MM.1S (cell line): Measurements from ENCODE around the gene B4GALNT3.

Experiments used
- EZH2 ChIP-seq: fragments of 300-600 bp; sonication (generic); optimal IDR thresholded peaks from 2 replicates; pipeline ENCODE3; 2017; ENCODE audit warnings: low read depth, mild to moderate bottlenecking, antibody characterized with exemption, low read length, mixed read lengths
- TF ChIP-seq, protein P1 (sequence below): fragments of 300-600 bp; sonication (generic); IDR thresholded peaks from 2 replicates; pipeline ENCODE4 v1.5.1; 2016; ENCODE audit warnings: antibody characterized with exemption, low read length, mixed read lengths

DNA sequence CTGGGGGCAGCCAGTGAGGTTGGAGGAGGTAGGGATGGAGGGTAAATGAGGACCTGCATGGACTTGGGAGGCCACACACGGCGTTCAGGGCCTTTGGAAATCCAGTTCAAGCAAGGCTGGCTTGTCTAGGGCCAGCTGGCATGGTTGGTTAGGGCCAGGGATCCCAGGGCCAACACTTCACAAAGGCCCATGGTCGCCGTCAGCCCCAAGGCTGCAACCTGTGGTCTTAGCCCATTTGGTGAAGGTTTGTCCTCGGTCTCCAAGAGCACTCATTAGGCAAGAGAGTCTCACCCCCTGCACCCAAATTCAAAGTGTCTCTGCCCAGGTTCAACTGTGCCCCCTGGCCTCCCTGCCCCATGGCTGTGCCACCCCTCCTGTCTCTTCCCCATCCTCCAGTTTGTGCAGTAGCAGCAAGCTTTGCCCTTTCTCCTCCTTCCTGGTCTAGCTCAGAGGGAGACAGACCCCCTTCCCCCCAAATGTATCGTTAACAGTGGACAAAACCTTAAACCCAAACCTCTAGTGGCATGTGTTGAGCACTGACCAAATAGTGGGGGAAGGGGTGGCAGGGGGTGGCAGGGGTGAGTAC lies 109.4 kb downstream of the B4GALNT3 start:
- TF ChIP-seq, protein P1, sequence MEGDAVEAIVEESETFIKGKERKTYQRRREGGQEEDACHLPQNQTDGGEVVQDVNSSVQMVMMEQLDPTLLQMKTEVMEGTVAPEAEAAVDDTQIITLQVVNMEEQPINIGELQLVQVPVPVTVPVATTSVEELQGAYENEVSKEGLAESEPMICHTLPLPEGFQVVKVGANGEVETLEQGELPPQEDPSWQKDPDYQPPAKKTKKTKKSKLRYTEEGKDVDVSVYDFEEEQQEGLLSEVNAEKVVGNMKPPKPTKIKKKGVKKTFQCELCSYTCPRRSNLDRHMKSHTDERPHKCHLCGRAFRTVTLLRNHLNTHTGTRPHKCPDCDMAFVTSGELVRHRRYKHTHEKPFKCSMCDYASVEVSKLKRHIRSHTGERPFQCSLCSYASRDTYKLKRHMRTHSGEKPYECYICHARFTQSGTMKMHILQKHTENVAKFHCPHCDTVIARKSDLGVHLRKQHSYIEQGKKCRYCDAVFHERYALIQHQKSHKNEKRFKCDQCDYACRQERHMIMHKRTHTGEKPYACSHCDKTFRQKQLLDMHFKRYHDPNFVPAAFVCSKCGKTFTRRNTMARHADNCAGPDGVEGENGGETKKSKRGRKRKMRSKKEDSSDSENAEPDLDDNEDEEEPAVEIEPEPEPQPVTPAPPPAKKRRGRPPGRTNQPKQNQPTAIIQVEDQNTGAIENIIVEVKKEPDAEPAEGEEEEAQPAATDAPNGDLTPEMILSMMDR, result no peak
- TF ChIP-seq EZH2, result no peak
